ENCODE data around the gene ATF1. TPM values are rescaled to one million over a fixed set of nuclear protein-coding genes. Genes with fewer than 3 reads are reported as not detected.
"Not testable (repeated sequence)": the region's sequence is repeated elsewhere in the genome, so short reads cannot be mapped to it uniquely, and the experiment has no call there.

The ATF1 gene
- total and polyA plus RNA-seq, 8 donors = 2.9 to 19.4 (median 8.6) TPM

DNA sequence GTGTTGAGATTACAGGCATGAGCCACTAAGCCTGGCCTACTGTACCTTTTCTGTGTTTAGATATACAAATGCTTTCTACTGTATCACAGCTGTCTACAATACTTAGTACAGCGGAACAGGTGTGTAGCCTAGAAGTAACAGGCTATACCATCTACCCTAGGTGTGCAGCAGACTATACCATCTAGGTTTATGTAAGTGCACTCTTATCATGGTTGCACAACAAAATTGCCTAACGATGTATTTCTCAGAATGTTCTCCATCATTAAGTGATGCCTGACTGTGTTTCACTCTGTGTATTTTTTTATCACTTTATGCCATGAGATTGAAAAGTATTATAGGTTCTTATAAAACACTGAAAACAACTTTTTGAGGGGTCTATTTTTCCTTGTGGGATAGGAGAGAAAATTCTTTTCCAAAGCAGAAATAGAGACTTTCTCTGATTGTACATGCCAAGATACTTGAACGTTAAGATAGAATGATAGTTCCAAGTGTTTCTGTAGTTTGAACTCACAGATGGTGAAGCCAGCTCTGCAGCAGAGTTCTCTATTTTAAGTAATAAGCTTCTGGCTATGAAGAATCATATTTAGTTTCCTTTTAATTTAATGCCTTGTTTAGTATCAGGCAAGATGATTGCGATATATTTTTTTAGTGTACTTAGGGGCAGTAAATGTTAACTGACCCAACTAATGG is 95.9 kb downstream of the ATF1 start:
- H3K27ac ChIP-seq = no peak overlapping the region
- DNase-seq = no peak
- H3K4me1 ChIP-seq = no peaks in the 10 kb centered on the region
- no peaks in the 10 kb centered on the region for H3K9me3 ChIP-seq
- WGBS, 2 donors = 69% methylated on average over 4 of the region's 4 CpGs
- H3K4me3 ChIP-seq = no peak overlapping the region
- TF ChIP-seq, protein P1, sequence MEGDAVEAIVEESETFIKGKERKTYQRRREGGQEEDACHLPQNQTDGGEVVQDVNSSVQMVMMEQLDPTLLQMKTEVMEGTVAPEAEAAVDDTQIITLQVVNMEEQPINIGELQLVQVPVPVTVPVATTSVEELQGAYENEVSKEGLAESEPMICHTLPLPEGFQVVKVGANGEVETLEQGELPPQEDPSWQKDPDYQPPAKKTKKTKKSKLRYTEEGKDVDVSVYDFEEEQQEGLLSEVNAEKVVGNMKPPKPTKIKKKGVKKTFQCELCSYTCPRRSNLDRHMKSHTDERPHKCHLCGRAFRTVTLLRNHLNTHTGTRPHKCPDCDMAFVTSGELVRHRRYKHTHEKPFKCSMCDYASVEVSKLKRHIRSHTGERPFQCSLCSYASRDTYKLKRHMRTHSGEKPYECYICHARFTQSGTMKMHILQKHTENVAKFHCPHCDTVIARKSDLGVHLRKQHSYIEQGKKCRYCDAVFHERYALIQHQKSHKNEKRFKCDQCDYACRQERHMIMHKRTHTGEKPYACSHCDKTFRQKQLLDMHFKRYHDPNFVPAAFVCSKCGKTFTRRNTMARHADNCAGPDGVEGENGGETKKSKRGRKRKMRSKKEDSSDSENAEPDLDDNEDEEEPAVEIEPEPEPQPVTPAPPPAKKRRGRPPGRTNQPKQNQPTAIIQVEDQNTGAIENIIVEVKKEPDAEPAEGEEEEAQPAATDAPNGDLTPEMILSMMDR (IDR thresholded peaks at IDR 0.05) = no peak
- H3K36me3 ChIP-seq = no peaks in the 10 kb centered on the region
- no peaks in the 10 kb centered on the region for H3K27me3 ChIP-seq
- FAIRE-seq = no peak
- ATAC-seq = no peak
- intact Hi-C loops (cut with DNase I) = no loop called here

DNA sequence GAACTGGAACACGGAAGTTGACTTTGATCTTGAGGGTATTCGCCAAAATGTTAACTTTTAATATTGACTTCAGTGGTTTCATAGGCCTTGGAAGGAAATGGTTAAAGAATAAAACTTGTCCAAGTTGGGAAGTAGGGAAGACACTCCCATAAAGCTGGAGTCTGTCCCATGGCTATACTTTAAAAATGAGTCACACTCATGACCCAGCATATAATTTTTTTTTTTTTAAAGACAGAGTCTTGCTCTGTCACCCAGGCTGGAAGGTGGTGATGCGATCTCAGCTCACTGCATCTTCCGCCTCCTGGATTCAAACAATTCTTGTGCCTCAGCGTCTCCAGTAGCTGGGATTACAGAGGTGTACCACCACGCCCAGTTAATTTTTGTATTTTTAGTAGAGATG is 98.4 kb downstream of the ATF1 start:
- no peaks in the 10 kb centered on the region for H3K36me3 ChIP-seq
- no peak overlapping the region for H3K27ac ChIP-seq
- no peak overlapping the region for H3K4me3 ChIP-seq
- H3K4me1 ChIP-seq = no peaks in the 10 kb centered on the region
- intact Hi-C loops (cut with DNase I) = no loop called here
- no peaks in the 10 kb centered on the region for H3K9me3 ChIP-seq
- 92 to 95% methylated on average over 6 of the region's 6 CpGs for WGBS, 2 donors
- ATAC-seq = no peak
- no peak for DNase-seq
- no peaks in the 10 kb centered on the region for H3K27me3 ChIP-seq
- FAIRE-seq = no peak
- TF ChIP-seq, protein P1 (IDR thresholded peaks at IDR 0.05) = no peak

DNA sequence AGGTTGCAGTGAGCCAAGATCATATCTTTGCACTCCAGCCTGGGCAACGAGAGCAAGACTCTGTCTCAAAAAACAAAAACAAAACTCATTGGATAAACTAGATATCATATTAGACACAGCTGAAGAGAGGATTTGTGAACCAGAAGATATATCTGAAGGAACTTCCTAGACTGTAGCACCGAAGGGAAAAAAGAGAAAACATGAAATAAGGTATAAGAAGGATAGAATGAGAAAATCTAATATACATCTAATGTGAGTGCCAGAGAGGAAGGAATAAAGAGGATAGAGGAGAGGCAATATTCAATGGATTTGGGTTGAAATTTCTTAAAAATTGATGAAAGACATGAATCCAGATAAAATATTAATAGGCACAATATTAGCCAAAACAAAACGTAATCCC is 101.4 kb downstream of the ATF1 start:
- H3K27me3 ChIP-seq = no peaks in the 10 kb centered on the region
- 81 to 86% methylated on average over 3 of the region's 3 CpGs for WGBS, 2 donors
- no peak overlapping the region for H3K4me3 ChIP-seq
- ATAC-seq (no peak), DNase-seq (no peak), FAIRE-seq (no peak)
- H3K27ac ChIP-seq = no peak overlapping the region
- intact Hi-C loops (cut with DNase I) = no loop called here
- H3K4me1 ChIP-seq = no peaks in the 10 kb centered on the region
- no peaks in the 10 kb centered on the region for H3K36me3 ChIP-seq
- TF ChIP-seq, protein P1 (IDR thresholded peaks at IDR 0.05) = no peak
- no peaks in the 10 kb centered on the region for H3K9me3 ChIP-seq

DNA sequence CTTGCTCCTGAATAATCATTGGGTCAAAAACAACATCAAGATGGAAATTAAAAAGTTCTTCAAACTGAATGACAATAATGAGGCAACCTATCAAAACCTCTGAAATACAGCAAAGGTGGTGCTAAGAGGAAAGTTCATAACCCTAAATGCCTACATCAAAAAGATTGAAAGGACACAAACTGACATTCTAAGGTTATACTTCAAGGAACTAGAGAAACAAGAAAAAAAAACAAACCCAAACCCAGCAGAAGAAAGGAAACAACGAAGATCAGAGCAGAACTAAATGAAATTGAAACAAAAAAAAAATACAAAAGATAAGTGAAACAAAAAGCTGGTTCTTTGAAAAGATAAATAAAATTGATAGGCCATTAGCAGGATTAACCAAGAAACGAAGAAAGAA is 105.0 kb downstream of the ATF1 start:
- 29 to 61% methylated on average over 2 of the region's 2 CpGs for WGBS, 2 donors
- H3K27ac ChIP-seq; FAIRE-seq; H3K36me3 ChIP-seq; H3K27me3 ChIP-seq; ATAC-seq; intact Hi-C loops (cut with DNase I); DNase-seq; H3K9me3 ChIP-seq; H3K4me3 ChIP-seq; H3K4me1 ChIP-seq: not testable (repeated sequence)

Other genes starting within 250 kb of the ATF1 start
- gene TMPRSS12, start 78.8 kb downstream of the ATF1 start, total RNA-seq = under 1 TPM in 1 of 6 donors, not detected in 5; 0.12 TPM
- not detected for gene TMPRSS12, start 78.8 kb downstream of the ATF1 start, polyA plus RNA-seq
- gene HIGD1C, start 188.4 kb downstream of the ATF1 start, total RNA-seq = not detected
- not detected for gene HIGD1C, start 188.4 kb downstream of the ATF1 start, polyA plus RNA-seq